ENCODE data around the gene PKIG. TPM values are rescaled to one million over a fixed set of nuclear protein-coding genes. Genes with fewer than 3 reads are reported as not detected.

The PKIG gene
- total and polyA plus RNA-seq, 10 of the 15 experiments (the other 5 are each of a cell fraction or from before 2014, with no cell fraction given) = 5.7 to 82.3 (median 39.7) TPM

DNA sequence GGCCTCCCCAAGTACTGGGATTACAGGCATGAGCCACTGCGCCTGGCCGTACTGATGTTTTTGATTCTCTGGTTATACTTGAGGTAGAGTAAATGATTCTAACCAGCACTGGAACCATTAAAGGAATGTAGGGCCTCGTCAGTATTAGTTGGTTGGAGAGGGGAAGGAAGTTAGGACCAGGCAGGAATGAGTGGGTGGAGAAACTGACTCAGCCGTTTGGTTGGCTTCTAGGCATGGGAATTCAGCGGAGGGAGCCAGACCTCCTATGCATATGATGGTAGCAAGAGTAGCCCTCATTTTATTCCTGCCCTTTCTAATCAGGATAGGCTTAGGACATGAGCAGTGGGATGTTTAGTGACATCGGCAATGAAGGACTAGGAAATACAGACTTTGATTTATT, 41.5 kb upstream of the PKIG start (continued):
- TF ChIP-seq MEF2A (IDR thresholded peaks at IDR 0.05; ENCODE audit: insufficient read depth, low read depth, low read length) (no peak), HCFC1 (IDR thresholded peaks at IDR 0.05; ENCODE audit: low read length) (no peak), SMC3 (IDR thresholded peaks at IDR 0.05; ENCODE audit: borderline replicate concordance, low read length) (no peak)

DNA sequence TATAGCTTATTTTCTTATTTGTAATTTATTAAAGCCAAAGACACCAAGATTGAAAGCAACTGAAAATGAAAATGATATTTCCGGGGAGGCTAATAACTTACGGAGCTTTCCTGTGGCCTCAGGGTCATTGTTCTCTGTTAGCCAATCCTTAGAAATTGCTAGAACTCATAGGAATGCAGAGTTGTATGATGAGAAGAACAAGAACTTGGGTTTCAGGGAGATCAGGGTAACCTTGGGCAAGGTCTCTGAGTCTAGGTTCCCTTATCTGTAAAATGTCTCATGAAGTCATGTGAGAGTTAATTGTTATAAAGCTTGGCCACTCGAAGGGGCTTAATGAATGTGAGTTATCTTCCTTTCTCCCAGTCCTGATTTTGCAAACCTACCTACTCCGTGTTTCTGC, 40.4 kb upstream of the PKIG start:
- intact Hi-C loops (cut with micrococcal nuclease; ENCODE audit: unreplicated experiment) (no loop called here), in situ Hi-C loops (cut with MboI) (no loop called here)
- POLR2A ChIA-PET = interaction anchor here (1.0 kb wide), 1 partner anchor 10 kb away, joined by 3 read pairs; no protein-coding TSS in a partner anchor
- no TSS peak for BruUV-seq (replicated peaks)
- H3K4me2 ChIP-seq (ENCODE audit: control insufficient read depth, insufficient read depth) = no peak overlapping the region
- no peak overlapping the region for H3K4me3 ChIP-seq
- ATAC-seq = no peak
- no peaks in the 10 kb centered on the region for H3K36me3 ChIP-seq (ENCODE audit: control insufficient read depth in 2 of 2, insufficient read depth in 2 of 2, low read length in 1 of 2)
- H3K79me2 ChIP-seq (ENCODE audit: control insufficient read depth, insufficient read depth, low read length) = no peaks in the 10 kb centered on the region
- no peaks in the 10 kb centered on the region for H3K9me3 ChIP-seq (replicated peaks; ENCODE audit: control insufficient read depth, insufficient read depth, low read length)
- H3K4me1 ChIP-seq (ENCODE audit: control insufficient read depth, insufficient read depth, low read length) = no peaks in the 10 kb centered on the region
- FAIRE-seq = no peak
- H3K27ac ChIP-seq (ENCODE audit: control insufficient read depth, insufficient read depth) = no peak overlapping the region
- 76% methylated on average over 4 of the region's 4 CpGs for WGBS (ENCODE audit: insufficient coverage, insufficient replicate concordance, low lambda C conversion rate, missing lambda C conversion rate)
- H3K27me3 ChIP-seq (replicated peaks in 1 of 2; ENCODE audit: control insufficient read depth in 2 of 2, insufficient read depth in 2 of 2, low read length in 1 of 2) = no peaks in the 10 kb centered on the region
- SMC1A ChIA-PET (ENCODE audit: uncharacterized antibody, unreplicated experiment) = interaction anchor here (1.2 to 2.0 kb wide), 4 partner anchors 11 to 69 kb away, joined by 3 to 7 read pairs (median 4); no protein-coding TSS in a partner anchor
- CTCF ChIA-PET = interaction anchor here (0.6 to 2.9 kb wide), 8 partner anchors 13 to 817 kb away, joined by 3 to 9 read pairs (median 4); partner anchors contain the start of gene FITM2
- no peak for TF ChIP-seq SREBF2 (IDR thresholded peaks at IDR 0.05; ENCODE audit: low read length)
- TF ChIP-seq ZSCAN29 (IDR thresholded peaks at IDR 0.05) = no peak
- TF ChIP-seq SMAD5 (IDR thresholded peaks at IDR 0.05; ENCODE audit: low read depth) = no peak
- no peak for TF ChIP-seq TCF3 (IDR thresholded peaks at IDR 0.05; ENCODE audit: borderline replicate concordance, insufficient read depth, low read depth, low read length)
- no peak for TF ChIP-seq ZZZ3 (IDR thresholded peaks at IDR 0.05; ENCODE audit: control insufficient read depth, insufficient read length, low read depth)
- TF ChIP-seq, protein P1, sequence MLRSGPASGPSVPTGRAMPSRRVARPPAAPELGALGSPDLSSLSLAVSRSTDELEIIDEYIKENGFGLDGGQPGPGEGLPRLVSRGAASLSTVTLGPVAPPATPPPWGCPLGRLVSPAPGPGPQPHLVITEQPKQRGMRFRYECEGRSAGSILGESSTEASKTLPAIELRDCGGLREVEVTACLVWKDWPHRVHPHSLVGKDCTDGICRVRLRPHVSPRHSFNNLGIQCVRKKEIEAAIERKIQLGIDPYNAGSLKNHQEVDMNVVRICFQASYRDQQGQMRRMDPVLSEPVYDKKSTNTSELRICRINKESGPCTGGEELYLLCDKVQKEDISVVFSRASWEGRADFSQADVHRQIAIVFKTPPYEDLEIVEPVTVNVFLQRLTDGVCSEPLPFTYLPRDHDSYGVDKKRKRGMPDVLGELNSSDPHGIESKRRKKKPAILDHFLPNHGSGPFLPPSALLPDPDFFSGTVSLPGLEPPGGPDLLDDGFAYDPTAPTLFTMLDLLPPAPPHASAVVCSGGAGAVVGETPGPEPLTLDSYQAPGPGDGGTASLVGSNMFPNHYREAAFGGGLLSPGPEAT (IDR thresholded peaks at IDR 0.05; ENCODE audit: low read depth) = no peak
- TF ChIP-seq FOXM1 (IDR thresholded peaks at IDR 0.05; ENCODE audit: low read depth, low read length) = no peak
- no peak for TF ChIP-seq NBN (IDR thresholded peaks at IDR 0.05)
- TF ChIP-seq, protein P2, sequence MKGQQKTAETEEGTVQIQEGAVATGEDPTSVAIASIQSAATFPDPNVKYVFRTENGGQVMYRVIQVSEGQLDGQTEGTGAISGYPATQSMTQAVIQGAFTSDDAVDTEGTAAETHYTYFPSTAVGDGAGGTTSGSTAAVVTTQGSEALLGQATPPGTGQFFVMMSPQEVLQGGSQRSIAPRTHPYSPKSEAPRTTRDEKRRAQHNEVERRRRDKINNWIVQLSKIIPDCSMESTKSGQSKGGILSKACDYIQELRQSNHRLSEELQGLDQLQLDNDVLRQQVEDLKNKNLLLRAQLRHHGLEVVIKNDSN (IDR thresholded peaks at IDR 0.05; ENCODE audit: borderline replicate concordance, extremely low read length, insufficient read depth, low read depth, low read length) = no peak
- TF ChIP-seq NFYA (IDR thresholded peaks at IDR 0.05; ENCODE audit: borderline replicate concordance, low read depth, low read length) = no peak
- TF ChIP-seq GABPA (IDR thresholded peaks at IDR 0.05; ENCODE audit: low read depth) = no peak
- no peak for DNase-seq (ENCODE audit: low read depth, low spot score)
- no peak overlapping the region for H3K9ac ChIP-seq (ENCODE audit: control insufficient read depth, insufficient read depth, low read length)
- H4K20me1 ChIP-seq (ENCODE audit: control insufficient read depth, insufficient read depth) = no peaks in the 10 kb centered on the region
- no peak overlapping the region for H2AFZ ChIP-seq (ENCODE audit: control insufficient read depth, low read depth, low read length)
- RAD21 ChIA-PET (ENCODE audit: unreplicated experiment) = no interaction called here
